Measurements from ENCODE around the gene VAPB.

VAPB gene

DNA sequence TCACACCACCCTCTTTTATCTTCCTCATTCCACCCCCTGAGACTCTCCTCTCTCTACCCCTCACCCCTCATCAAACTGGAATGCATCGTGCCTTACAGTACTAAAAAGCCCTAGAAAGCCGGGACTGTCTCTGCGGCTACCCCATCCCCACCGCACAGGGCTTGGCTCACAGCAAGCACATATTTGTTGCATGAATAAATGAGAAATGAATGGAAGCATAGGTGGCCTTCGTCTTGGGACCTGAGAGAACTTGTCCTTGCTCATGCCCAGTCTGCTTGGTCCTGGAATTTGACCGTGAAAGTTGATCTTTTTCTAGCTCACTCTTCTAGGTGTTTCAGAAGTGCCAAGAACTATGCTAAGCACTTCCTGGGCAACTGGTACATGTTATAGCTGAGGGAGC is 72.9 kb downstream of the VAPB start (continued):
- TF ChIP-seq, protein P1, sequence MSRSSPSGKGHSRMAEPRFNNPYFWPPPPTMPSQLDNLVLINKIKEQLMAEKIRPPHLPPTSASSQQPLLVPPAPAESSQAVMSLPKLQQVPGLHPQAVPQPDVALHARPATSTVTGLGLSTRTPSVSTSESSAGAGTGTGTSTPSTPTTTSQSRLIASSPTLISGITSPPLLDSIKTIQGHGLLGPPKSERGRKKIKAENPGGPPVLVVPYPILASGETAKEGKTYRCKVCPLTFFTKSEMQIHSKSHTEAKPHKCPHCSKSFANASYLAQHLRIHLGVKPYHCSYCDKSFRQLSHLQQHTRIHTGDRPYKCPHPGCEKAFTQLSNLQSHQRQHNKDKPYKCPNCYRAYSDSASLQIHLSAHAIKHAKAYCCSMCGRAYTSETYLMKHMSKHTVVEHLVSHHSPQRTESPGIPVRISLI (tag by site-specific recombination; IDR thresholded peaks at IDR 0.05) = no peak

GRCh38 chr20:58463256-58463655 is 74.2 kb downstream of the VAPB start:
- no peak overlapping the region for H3K4me3 ChIP-seq (ENCODE audit: low read depth, low read length)
- no peaks in the 10 kb centered on the region for H3K4me1 ChIP-seq (ENCODE audit: control insufficient read depth, insufficient read depth, low read length)
- H3K9me3 ChIP-seq (ENCODE audit: control insufficient read depth, insufficient read depth, low read depth, low read length) = no peaks in the 10 kb centered on the region
- TF ChIP-seq ZNF354C (tag by site-specific recombination; IDR thresholded peaks at IDR 0.05; ENCODE audit: borderline replicate concordance, low read depth) (no peak), ZNF426 (tag by site-specific recombination; IDR thresholded peaks at IDR 0.05) (no peak), KLF16 (tag by site-specific recombination; IDR thresholded peaks at IDR 0.05) (no peak), ZIC2 (tag by site-specific recombination; IDR thresholded peaks at IDR 0.05) (no peak), ZNF292 (tag by site-specific recombination; IDR thresholded peaks at IDR 0.05; ENCODE audit: borderline replicate concordance, low read depth) (no peak), GFI1B (tag by site-specific recombination; IDR thresholded peaks at IDR 0.05) (no peak), TCF7L2 (IDR thresholded peaks at IDR 0.05; ENCODE audit: borderline replicate concordance, low read depth, low read length) (no peak), ZNF2 (tag by site-specific recombination; IDR thresholded peaks at IDR 0.05) (no peak), ZBTB20 (tag by site-specific recombination; IDR thresholded peaks at IDR 0.05) (no peak), ZNF488 (tag by site-specific recombination; IDR thresholded peaks at IDR 0.05) (no peak), ZNF391 (tag by site-specific recombination; IDR thresholded peaks at IDR 0.05; ENCODE audit: borderline replicate concordance, low read depth) (no peak), ZNF350 (tag by site-specific recombination; IDR thresholded peaks at IDR 0.05) (no peak)
- TF ChIP-seq, protein P2, sequence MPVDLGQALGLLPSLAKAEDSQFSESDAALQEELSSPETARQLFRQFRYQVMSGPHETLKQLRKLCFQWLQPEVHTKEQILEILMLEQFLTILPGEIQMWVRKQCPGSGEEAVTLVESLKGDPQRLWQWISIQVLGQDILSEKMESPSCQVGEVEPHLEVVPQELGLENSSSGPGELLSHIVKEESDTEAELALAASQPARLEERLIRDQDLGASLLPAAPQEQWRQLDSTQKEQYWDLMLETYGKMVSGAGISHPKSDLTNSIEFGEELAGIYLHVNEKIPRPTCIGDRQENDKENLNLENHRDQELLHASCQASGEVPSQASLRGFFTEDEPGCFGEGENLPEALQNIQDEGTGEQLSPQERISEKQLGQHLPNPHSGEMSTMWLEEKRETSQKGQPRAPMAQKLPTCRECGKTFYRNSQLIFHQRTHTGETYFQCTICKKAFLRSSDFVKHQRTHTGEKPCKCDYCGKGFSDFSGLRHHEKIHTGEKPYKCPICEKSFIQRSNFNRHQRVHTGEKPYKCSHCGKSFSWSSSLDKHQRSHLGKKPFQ (tag by site-specific recombination; IDR thresholded peaks at IDR 0.05) = no peak
- no peaks in the 10 kb centered on the region for H3K36me3 ChIP-seq (ENCODE audit: control insufficient read depth in 2 of 2, insufficient read depth in 1 of 2, low read length in 2 of 2)
- H3K27ac ChIP-seq (ENCODE audit: extremely low read depth, low read depth, low read length) = no peak overlapping the region
- ChIA-PET CTCF (interaction anchor here (1.2 to 1.5 kb wide), 2 partner anchors 15 to 226 kb away, joined by 3 to 4 read pairs; no protein-coding TSS in a partner anchor), POLR2A (interaction anchor here (0.6 kb wide), 1 partner anchor 414 kb away, joined by 5 read pairs; no protein-coding TSS in a partner anchor)

- POLR2A ChIA-PET = no interaction called here
- Histone ChIP-seq H3K4me3 (ENCODE audit: low read depth, low read length) (no peak overlapping the region), H3K27ac (ENCODE audit: extremely low read depth, low read depth, low read length) (no peak overlapping the region), H3K9me3 (ENCODE audit: control insufficient read depth, insufficient read depth, low read depth, low read length) (no peaks in the 10 kb centered on the region), H3K4me1 (ENCODE audit: control insufficient read depth, insufficient read depth, low read length) (no peaks in the 10 kb centered on the region), H3K36me3 (ENCODE audit: control insufficient read depth in 2 of 2, insufficient read depth in 1 of 2, low read length in 2 of 2) (no peaks in the 10 kb centered on the region)
- CTCF ChIA-PET = interaction anchor here (0.6 kb wide), 1 partner anchor 120 kb away, joined by 3 read pairs; no protein-coding TSS in a partner anchor
- TF ChIP-seq PRDM1 (tag by site-specific recombination; IDR thresholded peaks at IDR 0.05) = no peak
- no peak for TF ChIP-seq ZNF560 (tag by site-specific recombination; IDR thresholded peaks at IDR 0.05; ENCODE audit: borderline replicate concordance)
- no peak for TF ChIP-seq ZFP41 (tag by site-specific recombination; IDR thresholded peaks at IDR 0.05; ENCODE audit: borderline replicate concordance)
- TF ChIP-seq PRDM6 (tag by site-specific recombination; IDR thresholded peaks at IDR 0.05) = no peak
- TF ChIP-seq TCF7L2 (IDR thresholded peaks at IDR 0.05; ENCODE audit: borderline replicate concordance, low read depth, low read length) = no peak
- TF ChIP-seq SP7 (tag by site-specific recombination; IDR thresholded peaks at IDR 0.05) = no peak
- TF ChIP-seq ZNF10 (tag by site-specific recombination; IDR thresholded peaks at IDR 0.05) = no peak
- no peak for TF ChIP-seq ZNF623 (tag by site-specific recombination; IDR thresholded peaks at IDR 0.05)
- no peak for TF ChIP-seq ZNF223 (tag by site-specific recombination; IDR thresholded peaks at IDR 0.05)
- no peak for TF ChIP-seq HOXD13 (CRISPR knock-in tag; IDR thresholded peaks at IDR 0.05; ENCODE audit: borderline replicate concordance)
- TF ChIP-seq YY1 (tag by site-specific recombination; IDR thresholded peaks at IDR 0.05) = no peak
- no peak for TF ChIP-seq ATF2 (tag by site-specific recombination; IDR thresholded peaks at IDR 0.05; ENCODE audit: low read depth)
- no peak for TF ChIP-seq ZSCAN16 (tag by site-specific recombination; IDR thresholded peaks at IDR 0.05)
- no peak for TF ChIP-seq ZNF426 (tag by site-specific recombination; IDR thresholded peaks at IDR 0.05)
These were observed 75.8 kb downstream of the VAPB start for GRCh38 chr20:58464838-58465237.

Measured in HEK293 (cell line).